Dedifferentiated amniotic fluid mesenchymal stem cell (primary cell): ENCODE results near the gene MLPH.

Experiments used
- DNase-seq: peaks from one replicate; pipeline ENCODE4 v3.0.0-alpha.2; 2016; ENCODE audit errors: extremely low spot score

MLPH gene

DNA sequence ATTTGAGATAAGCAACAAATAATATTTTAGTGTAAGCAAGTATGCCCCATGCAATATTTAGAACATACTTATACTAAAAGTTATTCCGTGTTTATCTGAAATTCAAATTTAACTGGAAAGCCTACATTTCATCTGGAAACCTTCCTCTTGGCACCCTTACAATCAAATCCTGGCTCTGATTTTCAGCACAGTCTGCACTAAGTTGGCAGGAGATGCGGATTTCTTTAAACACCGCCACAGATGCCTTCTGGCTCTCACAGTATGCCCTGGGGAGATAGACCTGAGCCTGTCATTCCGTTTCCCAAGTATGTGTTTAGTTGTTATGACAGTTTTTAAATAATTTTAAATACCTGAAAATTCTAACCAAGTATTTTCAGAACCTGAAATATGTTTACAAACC lies 7.3 kb upstream of the MLPH start:
- DNase-seq, result no peak

DNA sequence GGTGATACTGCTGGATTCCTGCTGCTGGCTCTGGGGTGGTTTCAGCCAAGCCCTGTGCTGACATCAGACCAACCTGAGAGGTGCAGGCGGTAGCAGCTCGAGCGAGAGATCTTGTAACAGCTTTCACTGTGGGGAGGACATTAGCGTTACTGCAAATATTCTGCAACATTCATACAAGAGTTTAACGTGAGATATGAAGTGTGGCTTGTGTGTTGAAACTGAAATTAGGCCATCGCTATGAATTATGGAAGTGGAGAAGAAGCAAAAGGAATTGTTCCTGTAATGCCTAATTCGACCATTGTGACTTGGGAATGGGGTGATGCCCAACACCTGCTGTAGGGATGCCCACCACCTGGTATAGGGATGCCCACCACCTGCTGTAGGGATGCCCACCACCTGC lies 6.5 kb upstream of the MLPH start:
- no peak for DNase-seq

DNA sequence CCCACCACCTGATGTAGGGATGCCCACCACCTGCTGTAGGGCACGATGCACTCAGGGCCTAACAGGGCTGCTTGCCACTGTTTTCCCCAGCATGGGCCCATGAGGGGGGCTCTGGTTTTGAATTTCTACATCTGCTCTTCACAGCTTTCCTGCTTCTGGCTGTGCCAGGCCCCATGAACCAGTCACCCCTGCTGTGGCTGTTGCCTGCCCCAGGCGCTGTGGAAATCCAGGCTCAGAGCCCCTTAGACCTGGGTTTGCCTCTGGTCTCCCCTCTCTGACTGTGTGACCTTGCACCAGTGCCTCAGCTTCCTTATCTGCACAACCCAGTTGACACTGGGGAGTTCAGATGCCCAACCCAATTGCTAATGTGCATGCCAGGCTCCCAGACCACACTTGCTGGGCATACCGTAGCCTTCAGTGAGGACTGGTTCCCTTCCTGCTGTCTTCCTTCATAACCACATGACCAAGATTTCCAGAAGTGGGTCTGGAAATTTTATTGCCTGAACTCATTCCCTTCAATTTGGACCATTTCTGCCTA lies 6.0 kb upstream of the MLPH start:
- no peak for DNase-seq

DNA sequence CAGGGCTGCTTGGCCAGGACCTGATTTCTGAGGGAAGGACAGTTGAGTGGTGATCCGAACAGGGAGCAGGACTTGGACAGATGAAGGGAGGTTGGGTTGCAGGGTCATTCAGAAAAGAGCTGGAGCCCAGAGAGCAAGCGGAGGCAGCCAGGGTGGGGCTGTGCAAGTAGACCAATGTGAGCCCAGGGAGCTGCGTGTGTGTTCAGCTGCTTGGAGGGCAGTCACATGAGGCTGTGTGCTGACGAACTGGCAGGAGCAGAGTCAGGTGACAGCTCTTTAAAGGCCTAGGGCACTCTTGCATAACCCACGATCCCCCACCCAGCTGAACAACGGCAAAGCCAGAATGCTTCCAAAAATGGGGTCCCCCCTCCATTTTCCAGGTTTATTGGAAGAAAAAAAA lies 4.6 kb upstream of the MLPH start:
- no peak for DNase-seq

DNA sequence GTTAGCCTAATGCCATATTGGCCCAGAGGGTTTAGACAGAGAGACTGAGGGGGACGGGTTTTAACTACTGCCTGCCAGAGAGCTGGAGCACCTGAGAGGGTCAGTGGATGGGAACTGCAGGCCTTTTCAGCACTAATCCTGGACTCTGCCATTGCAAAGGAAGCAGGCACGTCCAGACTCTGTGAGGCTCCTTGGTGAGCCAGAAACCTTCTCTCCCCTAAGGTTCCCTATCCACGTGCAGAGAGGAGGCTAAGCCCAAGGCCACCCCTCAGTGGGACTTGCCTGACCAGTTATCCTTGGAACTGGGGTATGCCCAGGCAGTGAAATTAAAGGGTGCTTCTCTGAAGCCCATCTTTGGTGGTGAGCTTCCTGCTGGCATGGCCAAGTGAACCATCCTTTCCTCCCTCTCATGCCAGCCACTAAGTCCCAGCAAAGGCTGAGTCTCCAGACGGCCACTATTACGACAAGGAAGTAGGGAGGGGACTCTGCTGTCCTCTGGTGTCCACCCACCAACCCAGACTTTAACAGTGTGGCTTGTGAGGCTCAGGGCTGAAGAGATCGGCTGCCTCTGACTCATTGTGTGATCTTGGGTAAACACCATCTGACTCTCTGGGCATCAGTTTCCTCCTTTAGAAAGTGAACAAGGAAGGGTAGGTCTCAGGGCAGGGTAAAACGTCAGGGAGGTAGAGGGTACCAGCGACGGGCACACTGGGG lies 3.9 kb upstream of the MLPH start:
- no peak for DNase-seq

DNA sequence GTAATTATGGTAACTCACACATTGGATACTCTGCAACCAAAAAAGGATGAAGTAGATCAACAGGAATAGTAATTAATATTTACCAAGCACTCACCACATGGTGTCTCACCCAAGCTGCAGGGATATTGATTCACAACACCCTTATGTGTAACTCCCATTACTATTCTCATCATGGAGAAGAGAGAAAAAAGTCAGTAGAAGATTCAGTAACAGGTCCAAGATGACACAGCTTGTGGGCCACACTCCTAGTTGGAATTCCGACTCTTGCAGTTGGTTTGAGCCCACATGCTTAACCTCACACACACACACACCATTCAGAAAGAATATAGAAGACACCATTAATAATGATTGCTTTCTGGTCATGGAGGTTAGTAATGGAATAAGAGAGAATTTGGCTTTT lies 1.7 kb upstream of the MLPH start:
- no peak for DNase-seq

DNA sequence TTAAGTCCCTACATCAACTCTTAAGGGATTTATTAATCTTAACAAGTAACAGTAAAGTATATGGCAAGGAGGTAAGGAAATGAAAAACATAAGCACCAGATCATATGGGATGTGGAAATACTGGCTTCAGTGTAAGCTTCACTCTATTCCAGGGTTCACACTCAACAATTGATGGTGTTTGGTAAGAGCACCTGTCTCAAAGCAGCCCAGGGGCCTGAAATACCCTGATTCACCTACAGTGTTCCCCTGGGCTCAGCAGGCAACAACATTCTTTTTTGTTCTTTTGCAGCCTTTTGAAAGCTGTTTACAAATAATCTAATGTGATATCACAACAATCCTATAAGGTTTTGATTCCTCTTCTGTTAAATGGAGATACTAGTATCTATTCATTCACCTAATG lies 1.2 kb upstream of the MLPH start:
- DNase-seq, result no peak

DNA sequence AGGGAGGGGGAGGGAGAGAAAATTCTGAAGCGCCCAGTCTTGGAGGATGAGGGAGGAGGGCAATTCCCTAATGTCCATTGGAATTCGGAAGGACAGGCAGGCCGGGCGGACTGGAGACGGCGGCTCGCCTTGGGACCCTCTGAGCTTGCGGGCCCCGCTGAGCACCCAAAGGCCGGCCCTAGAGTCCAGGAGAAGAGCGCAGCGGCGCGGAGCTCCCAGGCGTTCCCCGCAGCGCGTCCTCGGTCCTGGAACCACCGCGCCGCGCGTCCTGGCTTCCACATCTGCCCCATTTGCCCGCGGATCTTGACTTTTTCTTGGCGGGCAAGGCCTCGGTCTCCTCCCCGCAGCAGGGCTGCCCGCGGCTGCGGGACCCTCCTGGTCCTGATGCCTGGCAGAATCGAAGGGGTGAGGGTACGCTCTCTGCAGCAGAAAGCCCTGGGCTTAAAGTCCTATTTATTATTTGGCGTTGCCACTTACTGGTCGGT lies 675 bp upstream of the MLPH start:
- DNase-seq, result no peak

DNA sequence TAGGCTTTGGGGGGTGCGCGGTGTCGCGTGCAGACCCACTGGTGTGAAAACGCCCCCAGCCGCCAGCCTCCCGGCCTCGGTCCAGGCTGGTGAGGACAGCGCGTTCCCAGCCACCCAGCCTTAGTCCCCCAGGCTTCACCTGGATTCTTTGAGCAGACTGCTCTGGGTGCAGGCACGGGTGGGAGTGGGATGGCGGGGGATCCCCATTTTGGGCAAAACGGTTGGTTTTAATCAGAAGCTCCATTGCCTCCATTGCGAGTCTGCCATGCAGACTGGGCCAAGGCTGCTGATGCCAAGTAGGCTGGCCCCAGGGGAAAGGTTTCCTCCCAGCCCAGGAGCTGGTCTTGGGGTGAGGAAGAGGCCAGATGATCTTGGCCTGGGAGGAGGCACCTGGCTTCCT lies 445 bp downstream of the MLPH start:
- no peak for DNase-seq

DNA sequence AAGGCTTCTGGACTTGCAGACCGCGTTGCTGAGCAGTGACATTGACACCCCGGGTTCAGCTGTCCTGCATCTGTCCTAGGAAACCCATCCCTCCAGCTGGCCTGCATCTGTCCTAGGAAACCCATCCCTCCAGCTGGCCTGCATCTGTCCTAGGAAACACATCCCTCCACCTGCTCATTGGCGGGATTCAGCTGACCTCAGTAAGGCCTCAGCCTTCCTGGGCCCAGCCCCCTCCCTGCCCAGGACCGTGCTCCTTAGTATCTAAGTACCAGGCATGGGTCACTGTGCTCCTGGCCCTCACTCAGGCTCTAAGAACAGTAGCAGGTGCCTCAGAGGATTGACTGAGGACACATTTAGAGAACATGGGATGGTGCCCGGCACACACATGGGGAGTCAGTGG lies 1.2 kb downstream of the MLPH start:
- no peak for DNase-seq

DNA sequence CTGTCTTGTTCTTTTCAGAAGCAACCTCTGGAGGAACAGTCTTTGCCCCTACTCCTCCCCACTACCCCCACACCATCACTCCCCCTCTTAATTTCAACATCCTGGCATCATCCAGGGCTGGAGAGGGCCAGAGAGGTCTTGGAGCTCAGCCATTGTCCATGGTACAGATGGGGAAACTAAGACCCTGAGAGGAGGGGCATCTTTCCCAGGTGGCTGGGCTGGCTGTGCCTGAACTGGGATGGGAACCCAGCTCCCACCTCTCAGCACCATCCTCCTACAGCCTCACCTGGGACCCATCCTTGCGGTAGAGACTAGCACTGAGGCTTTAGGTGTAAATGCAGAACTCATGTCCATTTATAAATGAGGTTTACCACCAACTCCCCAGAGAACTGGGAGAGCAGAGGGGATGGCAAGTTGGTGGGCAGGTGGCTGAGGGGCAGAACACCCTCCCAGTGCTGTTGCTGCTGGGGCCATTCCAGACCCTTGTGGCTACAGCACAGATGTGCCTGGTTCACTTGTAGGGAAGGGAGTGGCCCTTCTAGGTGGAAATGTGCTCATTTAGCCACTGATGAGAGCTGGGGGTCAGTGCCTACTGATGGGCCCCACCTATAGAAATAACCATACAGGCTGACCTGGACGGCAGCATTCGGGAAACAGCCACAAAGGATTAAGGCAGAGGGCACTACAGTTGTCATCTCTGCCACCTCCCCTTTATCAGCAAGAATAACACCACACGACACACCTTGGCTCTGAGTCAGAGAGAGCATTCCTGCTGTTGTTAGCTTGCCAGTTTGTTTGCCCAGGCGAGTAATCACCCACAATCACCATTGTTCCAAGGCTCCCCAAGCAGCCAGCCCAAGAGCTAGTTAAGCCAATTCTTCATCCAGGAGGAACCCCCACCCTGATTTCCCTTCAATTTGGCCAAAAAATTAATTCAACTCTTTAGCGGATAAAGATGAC lies 2.1 kb downstream of the MLPH start:
- no peak for DNase-seq

DNA sequence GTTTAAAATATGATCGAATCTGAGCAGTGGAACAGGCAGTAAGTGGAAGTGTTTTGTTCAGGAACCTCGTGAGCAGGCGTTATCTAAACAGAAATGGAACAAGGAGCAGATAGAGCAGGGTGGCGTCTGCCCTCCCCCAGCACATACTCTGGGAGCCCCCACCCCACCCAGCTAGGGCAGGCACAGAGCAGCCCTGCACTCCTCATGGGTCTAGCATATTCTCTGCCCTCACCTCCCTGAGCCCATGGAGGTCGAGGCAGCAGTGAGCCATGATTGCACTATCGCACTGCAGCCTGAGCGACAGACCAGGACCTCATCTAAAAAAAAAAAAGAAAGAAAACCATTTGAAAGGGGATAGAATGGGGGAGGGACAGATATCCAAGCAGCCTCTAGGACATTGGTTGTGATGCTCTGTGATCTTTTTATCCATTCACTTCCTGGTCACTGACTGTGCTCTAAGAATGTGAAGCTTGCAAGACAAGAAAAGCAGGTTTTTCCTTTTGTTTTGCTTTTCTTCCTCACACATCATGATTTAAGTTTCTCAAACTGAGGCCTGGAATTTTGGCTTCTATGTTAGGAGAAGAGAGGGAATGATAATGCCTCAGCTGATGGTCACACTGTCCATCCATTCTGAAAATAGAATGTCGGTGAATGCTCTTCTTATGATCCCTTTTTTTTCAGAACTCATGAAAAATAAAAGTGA lies 3.1 kb downstream of the MLPH start:
- no peak for DNase-seq

DNA sequence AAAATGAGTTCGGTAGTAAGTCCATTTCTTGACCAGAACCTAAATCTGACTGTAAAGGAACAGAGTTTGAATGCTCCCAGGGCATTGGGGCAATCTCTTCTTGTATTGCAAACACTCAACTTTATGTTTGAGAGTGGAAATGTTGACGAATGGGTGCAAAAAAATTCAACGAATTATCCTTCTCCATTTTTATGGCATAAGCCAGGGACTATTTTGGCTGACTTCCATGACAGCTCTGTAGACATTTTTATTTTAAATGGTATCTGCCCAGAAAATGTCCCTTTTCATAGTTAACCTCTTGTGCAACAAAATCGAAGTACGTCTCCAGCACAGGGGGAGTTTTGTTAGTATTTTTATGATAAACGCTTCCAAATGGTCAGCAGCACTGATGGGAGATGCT lies 3.7 kb downstream of the MLPH start:
- DNase-seq, result no peak

DNA sequence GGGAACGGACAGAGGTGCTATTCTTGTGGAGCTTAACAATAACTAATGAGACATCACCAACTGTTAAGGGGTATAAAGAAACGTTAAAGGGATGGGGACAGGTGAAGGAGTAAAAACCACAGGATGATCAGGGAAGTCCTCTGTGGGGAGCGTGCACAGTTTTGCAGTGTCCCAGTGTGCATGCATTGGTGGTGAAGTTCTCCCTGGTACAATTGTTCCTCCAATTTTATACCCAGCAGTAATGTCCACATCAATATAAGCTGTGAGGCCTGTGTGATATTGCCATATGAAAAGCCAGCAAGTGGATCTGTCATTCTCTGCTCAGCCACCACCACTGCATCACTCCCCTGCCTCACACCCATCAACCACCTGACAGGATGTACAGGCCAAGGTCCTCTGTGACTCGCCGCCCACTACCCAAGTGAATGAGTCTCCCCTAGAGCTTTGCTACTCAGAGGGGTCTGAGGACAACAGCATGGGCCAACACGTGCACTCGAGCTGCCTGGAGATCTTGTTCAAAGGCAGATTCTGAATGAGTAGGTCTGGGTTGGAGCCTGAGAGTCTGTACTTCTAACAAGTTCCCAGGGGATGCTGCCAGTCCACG lies 4.6 kb downstream of the MLPH start:
- no peak for DNase-seq

DNA sequence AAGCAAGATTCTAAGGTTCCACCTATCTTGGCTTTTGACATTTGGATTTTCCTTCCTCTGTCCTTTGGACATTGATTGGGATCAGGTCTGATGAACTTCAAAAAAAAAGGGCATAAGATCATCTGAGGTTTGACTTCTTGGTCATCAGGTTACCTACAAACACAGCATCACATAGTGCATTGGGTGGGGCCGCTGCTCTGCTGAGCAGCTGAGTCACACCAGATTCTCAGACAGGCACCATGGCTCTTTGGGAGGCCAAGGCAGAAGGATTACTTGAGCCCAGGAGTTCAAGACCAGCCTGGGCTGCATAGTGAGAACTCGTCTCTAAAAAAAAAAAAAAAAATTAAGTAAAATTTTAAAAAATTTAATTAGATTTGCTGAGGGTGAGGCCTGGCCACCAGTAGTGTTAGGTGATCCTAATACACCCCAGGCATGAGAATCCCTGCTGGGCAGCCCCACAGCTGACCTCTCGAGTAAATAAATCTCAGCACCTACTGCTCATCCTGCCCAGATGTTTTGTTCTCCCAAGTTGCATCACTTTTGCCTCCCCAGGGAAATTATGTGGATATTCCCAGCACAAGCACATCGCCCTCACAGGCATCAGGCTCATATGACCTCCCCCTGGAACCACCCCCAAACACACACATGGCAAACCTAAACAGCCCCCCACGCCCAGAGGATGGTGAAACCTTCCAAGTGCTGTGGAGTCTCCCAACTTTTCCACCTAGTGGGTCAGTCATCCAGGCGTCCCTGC lies 5.3 kb downstream of the MLPH start:
- DNase-seq, result no peak

DNA sequence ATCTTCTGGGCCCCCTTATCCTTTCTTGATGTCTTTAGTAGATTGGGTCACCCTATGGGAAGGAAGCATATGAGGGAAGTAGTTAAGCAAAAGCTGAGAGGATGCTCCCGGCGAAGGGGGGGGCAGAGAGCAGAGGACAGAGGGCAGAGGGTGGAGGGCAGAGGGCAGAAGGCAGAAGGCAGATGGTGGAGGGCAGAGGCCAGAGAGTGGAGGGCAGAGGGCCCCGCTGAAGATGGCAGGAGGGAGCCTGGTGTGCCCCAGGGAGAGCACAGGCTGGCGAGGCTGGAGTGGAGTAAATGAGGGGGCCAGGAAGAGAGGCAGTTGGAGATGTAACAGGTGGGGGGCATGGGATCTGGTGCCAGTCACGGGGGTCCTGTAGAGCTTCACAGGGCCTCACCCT lies 7.0 kb downstream of the MLPH start:
- DNase-seq, result no peak

DNA sequence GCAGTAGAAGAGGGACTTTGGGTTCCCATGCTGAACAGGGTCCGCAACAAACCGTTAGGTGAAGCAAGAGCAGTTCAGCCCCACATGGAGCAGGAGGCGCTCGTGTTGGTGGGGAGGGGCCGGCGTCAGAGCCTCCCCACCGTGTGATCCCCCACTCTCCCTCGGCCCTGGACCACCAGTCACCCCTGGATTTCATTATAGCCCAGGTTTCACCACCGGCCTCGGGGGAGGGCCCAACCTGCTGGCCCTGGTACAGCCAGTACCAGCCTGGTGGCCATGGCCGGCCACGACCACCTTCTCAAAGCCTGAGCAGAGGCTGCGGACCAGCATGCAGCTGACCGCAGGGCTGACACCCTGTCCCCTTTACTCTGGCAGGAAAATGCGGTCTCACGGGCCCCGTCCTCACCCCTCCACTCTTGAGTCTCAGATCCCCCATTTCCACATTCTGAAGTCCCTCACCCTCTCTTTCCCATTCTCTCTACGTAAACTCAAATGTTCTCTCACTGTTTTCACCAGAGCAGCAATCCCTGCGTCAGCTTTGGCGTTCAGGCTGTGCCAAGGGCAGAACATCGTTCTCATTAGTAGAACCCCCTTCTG lies 8.6 kb downstream of the MLPH start:
- no peak for DNase-seq

DNA sequence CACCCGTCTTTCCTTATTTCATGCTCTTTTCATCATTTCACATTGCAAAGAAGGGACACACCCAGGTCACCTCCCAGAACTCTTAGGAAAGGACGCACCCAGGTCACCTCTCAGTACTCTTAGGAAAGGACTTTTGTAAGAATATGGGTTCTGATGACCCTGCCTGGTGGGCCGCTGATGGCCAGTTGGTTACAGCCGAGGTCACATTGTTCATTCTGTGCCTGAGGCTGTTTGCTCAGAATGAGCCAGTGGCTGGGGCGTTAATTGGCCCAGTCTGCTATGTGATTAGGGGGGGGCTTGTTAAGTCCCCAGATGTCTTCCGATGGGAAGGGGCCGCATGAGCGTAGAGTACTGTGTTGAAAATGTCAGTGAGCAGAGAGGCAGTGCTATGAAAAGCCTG lies 9.4 kb downstream of the MLPH start:
- no peak for DNase-seq

DNA sequence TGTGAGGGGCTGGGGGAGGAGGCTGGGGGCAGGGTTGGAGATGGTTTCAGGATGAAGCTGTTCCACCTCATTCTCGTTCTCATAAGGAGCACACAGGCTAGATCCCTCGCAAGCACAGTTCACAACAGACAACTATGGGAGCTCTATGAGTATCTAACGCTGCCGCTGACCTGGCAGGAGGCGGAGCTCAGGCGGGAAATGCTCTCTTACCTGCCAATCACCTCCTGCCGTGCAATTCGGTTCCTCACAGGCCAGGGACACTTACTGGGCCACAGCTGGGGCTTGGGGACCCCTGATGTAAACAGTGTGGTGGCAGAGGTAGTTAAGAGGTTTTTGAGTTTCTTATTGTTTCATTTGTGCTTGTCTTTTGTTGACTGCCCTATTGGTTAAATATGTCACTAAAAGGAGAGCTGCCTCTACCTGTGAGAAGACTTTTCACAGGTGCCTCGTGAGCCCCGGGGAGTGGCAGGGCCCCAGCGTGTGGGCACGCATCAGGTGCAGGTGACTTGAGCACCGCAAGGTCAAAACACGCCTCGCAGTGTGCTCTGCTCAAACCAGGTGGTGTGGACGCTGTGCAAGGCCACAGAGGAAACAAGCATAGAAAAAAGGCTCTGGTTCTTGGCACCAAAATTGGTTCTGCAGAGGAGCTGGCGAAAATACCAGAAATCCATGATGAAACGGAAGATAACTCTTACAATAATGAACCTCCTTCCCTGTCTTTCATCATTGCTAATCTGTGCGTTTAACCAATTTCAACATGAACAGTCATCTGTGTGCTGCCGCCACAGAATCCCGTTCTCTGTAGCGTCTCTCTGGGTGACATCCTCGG lies 10.2 kb downstream of the MLPH start:
- DNase-seq, result no peak

DNA sequence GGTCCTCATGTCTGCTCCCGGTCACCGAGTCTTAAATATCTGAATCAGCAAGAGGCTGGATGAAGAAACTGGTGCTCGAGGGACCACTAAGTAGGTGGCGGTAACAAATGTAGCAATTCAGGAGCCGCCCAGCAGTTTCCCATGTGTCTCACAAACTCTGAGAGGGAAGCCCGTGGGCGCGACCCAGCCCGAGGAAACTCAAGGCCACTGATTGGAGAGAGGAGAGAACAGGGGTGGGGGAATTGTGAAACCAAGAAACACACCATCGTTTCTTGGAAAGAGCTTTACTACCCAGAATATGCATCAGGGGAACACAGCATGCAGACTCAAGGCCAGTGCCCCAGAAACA lies 10.8 kb downstream of the MLPH start:
- no peak for DNase-seq
